ENCODE data around the gene UHRF2. TPM values are rescaled to one million over a fixed set of nuclear protein-coding genes. Genes with fewer than 3 reads are reported as not detected.
A peak's percentile ranks its signal among the peaks of the same experiment; 100 is the strongest.

The UHRF2 gene
- total and polyA plus RNA-seq, 2 of the 13 experiments (the other 11 are each of a cell fraction or from before 2014, with no cell fraction given), result 42.1 to 44.2 TPM

DNA sequence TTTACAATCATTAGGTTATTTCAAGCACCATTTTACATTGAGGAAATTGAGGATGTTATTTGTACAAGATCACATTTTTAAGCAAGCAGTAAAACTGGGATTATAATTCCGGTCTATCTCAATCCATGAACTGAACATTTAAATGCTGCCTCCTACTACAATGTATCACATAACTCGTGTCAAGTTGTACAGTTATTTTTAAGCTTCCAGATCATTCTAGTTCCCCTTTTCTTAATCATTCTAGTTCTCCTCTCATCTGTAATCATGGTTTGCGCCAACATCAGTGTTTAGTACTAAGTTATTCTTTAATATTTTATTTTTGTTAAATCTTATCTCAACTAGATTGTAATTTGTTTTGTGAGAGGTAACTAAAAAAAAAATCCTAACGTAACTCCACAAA, 2.4 kb upstream of the UHRF2 start:
- H3K4me2 ChIP-seq (ENCODE audit: low read depth, low read length), result no peak overlapping the region
- no peaks in the 10 kb centered on the region for H3K36me3 ChIP-seq (replicated peaks in 1 of 2; ENCODE audit: control insufficient read depth in 1 of 2, insufficient read depth in 2 of 2, low read length in 2 of 2)
- no peak for ATAC-seq
- ChIA-PET CTCF (ENCODE audit: low intra/inter-chr PET ratio, low total read pairs) (no interaction called here), POLR2A (no interaction called here)
- H3K9me3 ChIP-seq (ENCODE audit: low read length), result no peaks in the 10 kb centered on the region
- intact Hi-C loops (cut with micrococcal nuclease; ENCODE audit: unreplicated experiment) (no loop called here), in situ Hi-C loops (cut with HindIII; ENCODE audit: extremely low pct_ligation_motif_present, low pct_unique_long_range_greater_than_20kb) (no loop called here)
- H2AFZ ChIP-seq (ENCODE audit: low read length), result no peak overlapping the region
- no peak for FAIRE-seq
- no peak for DNase-seq (ENCODE audit: low spot score)
- H3K4me1 ChIP-seq (ENCODE audit: insufficient read depth, low read length), result peaks cover 40% of the 10 kb centered on the region
- H3K4me3 ChIP-seq (replicated peaks in 1 of 3; ENCODE audit: insufficient read depth in 1 of 3, low read depth in 2 of 3, low read length in 3 of 3), result no peak overlapping the region
- WGBS (ENCODE audit: low lambda C conversion rate), result 75% methylated on average over 4 of the region's 4 CpGs
- H4K20me1 ChIP-seq (ENCODE audit: insufficient read depth, low read length), result peaks cover 17% of the 10 kb centered on the region
- peaks cover 24% of the 10 kb centered on the region for H3K79me2 ChIP-seq (ENCODE audit: insufficient read depth, low read length)
- no peak overlapping the region for H3K27ac ChIP-seq (ENCODE audit: extremely low read length, insufficient read depth, low read length)
- BruUV-seq (replicated peaks), result no TSS peak
- no peak for TF ChIP-seq FOXK2 (IDR thresholded peaks at IDR 0.05)
- TF ChIP-seq PHF8 (CRISPR knock-in tag; IDR thresholded peaks at IDR 0.05), result no peak
- no peak for TF ChIP-seq SETDB1 (CRISPR knock-in tag; IDR thresholded peaks at IDR 0.05; ENCODE audit: borderline replicate concordance)
- no peak for TF ChIP-seq ETV6 (CRISPR knock-in tag; conservative IDR thresholded peaks at IDR 0.05)
- no peaks in the 10 kb centered on the region; a peak in 1 of 5 replicates for H3K27me3 ChIP-seq (ENCODE audit: control insufficient read depth in 1 of 2, insufficient read depth in 2 of 2, low read length in 2 of 2)
- no peak overlapping the region for H3K9ac ChIP-seq (ENCODE audit: insufficient read depth, low read depth, low read length)

- FAIRE-seq (no peak), ATAC-seq (peak; percentile 69), DNase-seq (ENCODE audit: low spot score) (no peak)
- H3K36me3 ChIP-seq (replicated peaks in 1 of 2; ENCODE audit: control insufficient read depth in 1 of 2, insufficient read depth in 2 of 2, low read length in 2 of 2), result peaks cover 0 to 2% of the 10 kb centered on the region in 2 experiments; a peak in 2 of 5 replicates
- H3K4me1 ChIP-seq (ENCODE audit: insufficient read depth, low read length), result peaks cover 50% of the 10 kb centered on the region
- peak overlapping the region; percentile 86 to 91 (median 90) for H3K4me3 ChIP-seq (replicated peaks in 1 of 3; ENCODE audit: insufficient read depth in 1 of 3, low read depth in 2 of 3, low read length in 3 of 3)
- peak overlapping the region; percentile 77 for H3K27ac ChIP-seq (ENCODE audit: extremely low read length, insufficient read depth, low read length)
- peaks cover 52% of the 10 kb centered on the region for H3K79me2 ChIP-seq (ENCODE audit: insufficient read depth, low read length)
- ChIA-PET CTCF (ENCODE audit: low intra/inter-chr PET ratio, low total read pairs) (no interaction called here), POLR2A (interaction anchor here (0.9 to 1.5 kb wide), 7 partner anchors 10 to 344 kb away, joined by 3 to 5 read pairs (median 3); partner anchors contain the start of gene KDM4C)
- whole genome bisulfite sequencing (ENCODE audit: low lambda C conversion rate), result 7% methylated on average over 6 of the region's 92 CpGs
- no peak overlapping the region for H2AFZ ChIP-seq (ENCODE audit: low read length)
- no peaks in the 10 kb centered on the region for H3K9me3 ChIP-seq (ENCODE audit: low read length)
- no peaks in the 10 kb centered on the region; a peak in 1 of 5 replicates for H3K27me3 ChIP-seq (ENCODE audit: control insufficient read depth in 1 of 2, insufficient read depth in 2 of 2, low read length in 2 of 2)
- in situ Hi-C loops (cut with HindIII; ENCODE audit: extremely low pct_ligation_motif_present, low pct_unique_long_range_greater_than_20kb), result no loop called here
- peak overlapping the region; percentile 83 for H3K4me2 ChIP-seq (ENCODE audit: low read depth, low read length)
- no TSS peak for BruUV-seq (replicated peaks)
- intact Hi-C loops (cut with micrococcal nuclease; ENCODE audit: unreplicated experiment), result loop anchor here (2.0 kb wide), 1 partner anchor 59 kb away; no protein-coding TSS in a partner anchor
- H4K20me1 ChIP-seq (ENCODE audit: insufficient read depth, low read length), result peaks cover 42% of the 10 kb centered on the region
- H3K9ac ChIP-seq (ENCODE audit: insufficient read depth, low read depth, low read length), result peak overlapping the region; percentile 89
- no peak for TF ChIP-seq ZBTB26 (CRISPR knock-in tag; IDR thresholded peaks at IDR 0.05; ENCODE audit: borderline replicate concordance)
- no peak for TF ChIP-seq RAD51 (IDR thresholded peaks at IDR 0.05; ENCODE audit: borderline replicate concordance)
- 0 out of 2 replicates have a peak, but pooled peaks have one; percentile 36 for TF ChIP-seq AKAP8 (CRISPR knock-in tag; IDR thresholded peaks at IDR 0.05)
- no peak for TF ChIP-seq RFX1 (IDR thresholded peaks at IDR 0.05)
- TF ChIP-seq SMC3 (IDR thresholded peaks at IDR 0.05; ENCODE audit: low read length), result no peak
- no peak for TF ChIP-seq ARID5B (CRISPR knock-in tag; IDR thresholded peaks at IDR 0.05)
- TF ChIP-seq PCBP1 (IDR thresholded peaks at IDR 0.05; ENCODE audit: borderline replicate concordance, low read depth, low read length), result no peak
- TF ChIP-seq TBX2 (CRISPR knock-in tag; IDR thresholded peaks at IDR 0.05; ENCODE audit: borderline replicate concordance), result 0 out of 2 replicates have a peak, but pooled peaks have one; percentile 10
Measured at GRCh38 chr9:6413365-6414246, 607 bp downstream of the UHRF2 start.
